GM23338 (cell line): ENCODE results near the gene MOGAT2. TPM values are rescaled to one million over a fixed set of nuclear protein-coding genes. Genes with fewer than 3 reads are reported as not detected.

Experiments used
- ATAC-seq: fragments of 200-7000 bp; cut with Tn5 transposase; 3 replicates; pipeline ENCODE4 v1.9.1; 2020
- DNase-seq: peaks from one replicate; pipeline ENCODE4 v3.0.0-alpha.2; 2015; ENCODE audit warnings: low spot score
- H2AFZ ChIP-seq: fragments of 200-600 bp; sonication (generic); 2 replicates; pipeline ENCODE4 v1.8.0; 2016; ENCODE audit warnings: antibody characterized with exemption, mild to moderate bottlenecking, moderate library complexity
- H3F3A ChIP-seq: fragments of 200-600 bp; sonication (generic); replicated peaks from 2 replicates; pipeline ENCODE4 v1.8.0; 2017; ENCODE audit warnings: antibody characterized with exemption, mixed run types, low read depth
- H3K27ac ChIP-seq: fragments of 200-600 bp; sonication (generic); 2 replicates; pipeline ENCODE4 v1.6.1; 2016; ENCODE audit warnings: low read depth
- H3K27me3 ChIP-seq: fragments of 200-600 bp; sonication (generic); 2 replicates; pipeline ENCODE4 v1.8.0; 2016; ENCODE audit warnings: mild to moderate bottlenecking, mixed run types, moderate library complexity; ENCODE audit not compliant: insufficient read depth
- H3K36me3 ChIP-seq: fragments of 200-600 bp; sonication (generic); 2 replicates; pipeline ENCODE4 v1.8.0; 2016; ENCODE audit warnings: mild to moderate bottlenecking; ENCODE audit not compliant: insufficient read depth
- H3K4me1 ChIP-seq: fragments of 200-600 bp; sonication (generic); 2 replicates; pipeline ENCODE4 v1.8.0; 2016; ENCODE audit warnings: mild to moderate bottlenecking, moderate library complexity; ENCODE audit not compliant: insufficient read depth
- H3K4me2 ChIP-seq: fragments of 200-600 bp; sonication (generic); 2 replicates; pipeline ENCODE4 v1.7.1; 2017; ENCODE audit warnings: mixed run types
- H3K4me3 ChIP-seq: fragments of 200-600 bp; sonication (generic); 2 replicates; pipeline ENCODE4 v1.6.1; 2016; ENCODE audit warnings: mixed run types
- H3K79me2 ChIP-seq: fragments of 200-600 bp; sonication (generic); replicated peaks from 2 replicates; pipeline ENCODE4 v1.8.0; 2017; ENCODE audit warnings: mild to moderate bottlenecking; ENCODE audit not compliant: insufficient read depth
- H3K9me2 ChIP-seq: fragments of 200-600 bp; sonication (generic); 2 replicates; pipeline ENCODE4 v1.8.0; 2017; ENCODE audit not compliant: insufficient read depth
- H4K20me1 ChIP-seq: fragments of 200-600 bp; sonication (generic); replicated peaks from 2 replicates; pipeline ENCODE4 v1.8.0; 2017; ENCODE audit warnings: mild to moderate bottlenecking; ENCODE audit not compliant: insufficient read depth
- H3K27ac Mint-ChIP-seq: 2 replicates; pipeline ENCODE4 v1.8.0; 2020; ENCODE audit warnings: inconsistent platforms, mild to moderate bottlenecking, moderate library complexity, mixed read lengths
- H3K27me3 Mint-ChIP-seq: 3 replicates; pipeline ENCODE4 v1.8.0; 2022; ENCODE audit warnings: low read depth, mild to moderate bottlenecking, moderate library complexity, mixed read lengths, inconsistent platforms; ENCODE audit not compliant: insufficient read depth, poor library complexity
- H3K36me3 Mint-ChIP-seq: 3 replicates; pipeline ENCODE4 v1.8.0; 2021; ENCODE audit warnings: low read depth, mild to moderate bottlenecking, inconsistent platforms, moderate library complexity, mixed read lengths
- H3K4me1 Mint-ChIP-seq: 3 replicates; pipeline ENCODE4 v1.8.0; 2020; ENCODE audit warnings: mild to moderate bottlenecking, inconsistent platforms, mixed read lengths
- H3K4me3 Mint-ChIP-seq: 3 replicates; pipeline ENCODE4 v1.8.0; 2021; ENCODE audit warnings: moderate library complexity, mild to moderate bottlenecking, inconsistent platforms, mixed read lengths
- H3K9me3 Mint-ChIP-seq: 3 replicates; pipeline ENCODE4 v1.8.0; 2020; ENCODE audit warnings: moderate library complexity, mild to moderate bottlenecking, inconsistent platforms, mixed read lengths
- CREB1 ChIP-seq: fragments of 250-450 bp; sonication (Bioruptor Pico); IDR thresholded peaks from 2 replicates; pipeline ENCODE4 v1.5.0; 2020; ENCODE audit warnings: low read depth, mild to moderate bottlenecking, moderate library complexity
- EZH2 ChIP-seq: fragments of 200-600 bp; sonication (generic); IDR thresholded peaks from one replicate; pipeline ENCODE4 v1.8.0; 2017; ENCODE audit warnings: antibody characterized with exemption, mild to moderate bottlenecking, low read depth; ENCODE audit not compliant: unreplicated experiment
- EZH2phosphoT487 ChIP-seq: fragments of 200-600 bp; sonication (generic); IDR thresholded peaks from one replicate; pipeline ENCODE4 v1.8.1; 2018; ENCODE audit warnings: antibody characterized with exemption; ENCODE audit not compliant: unreplicated experiment
- JUNB ChIP-seq: IDR thresholded peaks from one replicate; pipeline ENCODE4 v1.6.1; 2016; ENCODE audit warnings: antibody characterized with exemption; ENCODE audit not compliant: unreplicated experiment
- POLR2AphosphoS5 ChIP-seq: IDR thresholded peaks from 2 replicates; pipeline ENCODE4 v1.6.1; 2016; ENCODE audit warnings: antibody characterized with exemption, low read depth
- REST ChIP-seq: IDR thresholded peaks from one replicate; pipeline ENCODE4 v1.6.1; 2018; ENCODE audit warnings: antibody characterized with exemption; ENCODE audit not compliant: unreplicated experiment
- STAT1 ChIP-seq: IDR thresholded peaks from one replicate; pipeline ENCODE4 v1.6.1; 2016; ENCODE audit warnings: antibody characterized with exemption; ENCODE audit not compliant: unreplicated experiment
- ZNF114 ChIP-seq: fragments of 250-450 bp; sonication (Bioruptor Pico); IDR thresholded peaks from 2 replicates; pipeline ENCODE4 v1.5.0; 2020; ENCODE audit warnings: mild to moderate bottlenecking, moderate library complexity
- ZNF331 ChIP-seq: fragments of 250-450 bp; sonication (Bioruptor Pico); IDR thresholded peaks from 2 replicates; pipeline ENCODE4 v1.5.0; 2020; ENCODE audit warnings: low read depth, mild to moderate bottlenecking, moderate library complexity
- ZNF462 ChIP-seq: fragments of 250-450 bp; sonication (Bioruptor Pico); IDR thresholded peaks from 2 replicates; pipeline ENCODE4 v1.5.0; 2020; ENCODE audit warnings: mild to moderate bottlenecking, moderate library complexity
- polyA plus RNA-seq: library from polyadenylated mRNA; unstranded; fragments of >200 nt; fragmentation: Nextera tagmentation; extraction: Ambion mirVana; gene quantifications from 2 replicates; pipeline ENCODE4 v1.2.1, GENCODE V29; 2016
- total RNA-seq: library from RNA; depleted of rRNA; stranded (reverse); fragments of >200 nt; shearing (Covaris generic); gene quantifications from 2 replicates; pipeline ENCODE4 v1.2.3, GENCODE V29; 2014
- TF ChIP-seq, protein P1 (sequence below): IDR thresholded peaks from 2 replicates; pipeline ENCODE4 v1.6.1; 2016; ENCODE audit warnings: antibody characterized with exemption

The MOGAT2 gene
- total and polyA plus RNA-seq, 2 experiments from 2014 or later: not detected

DNA sequence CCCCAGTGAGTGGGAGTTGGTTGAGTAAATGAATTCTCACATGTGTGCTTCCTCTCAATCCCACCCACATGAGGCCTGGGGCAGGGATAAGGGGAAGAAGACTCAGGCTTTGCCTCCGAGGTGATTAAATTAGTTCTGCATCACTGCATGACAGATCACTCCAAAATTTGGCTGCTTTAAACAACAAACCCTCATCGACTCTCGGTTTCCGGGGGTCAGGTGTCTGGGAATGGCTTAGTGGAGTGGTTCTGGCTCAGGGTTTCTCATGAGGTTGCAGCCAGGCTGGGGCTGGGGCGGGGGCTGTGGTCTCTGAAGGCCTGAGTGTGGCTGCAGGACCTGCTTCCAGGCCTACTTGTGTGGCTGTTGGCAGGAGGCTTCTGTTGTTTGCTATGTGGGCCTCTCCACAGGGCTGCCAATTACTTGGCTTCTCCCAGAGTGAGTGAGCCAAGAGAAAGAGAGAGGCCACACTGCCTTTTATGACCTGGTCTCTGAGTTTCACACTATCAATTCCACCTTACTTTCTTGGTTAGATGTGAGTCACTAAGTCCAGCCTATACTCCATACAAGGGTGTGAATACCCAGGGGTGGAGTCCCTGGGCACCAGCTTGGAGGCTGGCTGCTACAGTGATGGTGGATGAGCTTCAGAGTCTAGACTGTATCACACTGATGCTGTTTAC is 15.9 kb downstream of the MOGAT2 start (continued):
- TF ChIP-seq ZNF462 (CRISPR knock-in tag) (no peak), ZNF331 (no peak), EZH2phosphoT487 (no peak)

- Mint-ChIP-seq H3K27me3 (peaks cover 10% of the 10 kb centered on the region), H3K36me3 (no peaks in the 10 kb centered on the region), H3K4me1 (peaks cover 3% of the 10 kb centered on the region; the same call in 1 of the 3 replicates), H3K4me3 (no peak overlapping the region), H3K27ac (no peak overlapping the region), H3K9me3 (peaks cover 3% of the 10 kb centered on the region; the same call in 1 of the 3 replicates)
- H2AFZ ChIP-seq: 0 out of 2 replicates have a peak overlapping the region, but pooled peaks have one; percentile 28
- no peaks in the 10 kb centered on the region for H3K27me3 ChIP-seq
- H3K27ac ChIP-seq: no peak overlapping the region
- H3K9me2 ChIP-seq: no peaks in the 10 kb centered on the region
- ATAC-seq (no peak), DNase-seq (no peak)
- H3K79me2 ChIP-seq: no peaks in the 10 kb centered on the region
- H3K4me1 ChIP-seq: no peaks in the 10 kb centered on the region
- no peak overlapping the region for H3K4me3 ChIP-seq
- no peaks in the 10 kb centered on the region for H3F3A ChIP-seq
- H3K36me3 ChIP-seq: no peaks in the 10 kb centered on the region
- H4K20me1 ChIP-seq: no peaks in the 10 kb centered on the region
- H3K4me2 ChIP-seq: no peak overlapping the region
- TF ChIP-seq EZH2 (no peak), POLR2AphosphoS5 (no peak), STAT1 (no peak), EZH2phosphoT487 (no peak), ZNF331 (no peak), CREB1 (no peak), ZNF114 (no peak), JUNB (no peak), REST (no peak)
- TF ChIP-seq, protein P1, sequence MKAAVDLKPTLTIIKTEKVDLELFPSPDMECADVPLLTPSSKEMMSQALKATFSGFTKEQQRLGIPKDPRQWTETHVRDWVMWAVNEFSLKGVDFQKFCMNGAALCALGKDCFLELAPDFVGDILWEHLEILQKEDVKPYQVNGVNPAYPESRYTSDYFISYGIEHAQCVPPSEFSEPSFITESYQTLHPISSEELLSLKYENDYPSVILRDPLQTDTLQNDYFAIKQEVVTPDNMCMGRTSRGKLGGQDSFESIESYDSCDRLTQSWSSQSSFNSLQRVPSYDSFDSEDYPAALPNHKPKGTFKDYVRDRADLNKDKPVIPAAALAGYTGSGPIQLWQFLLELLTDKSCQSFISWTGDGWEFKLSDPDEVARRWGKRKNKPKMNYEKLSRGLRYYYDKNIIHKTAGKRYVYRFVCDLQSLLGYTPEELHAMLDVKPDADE: no peak
Measured at GRCh38 chr11:75734491-75735180, 17.0 kb downstream of the MOGAT2 start.
